Fibroblast of skin of left biceps (primary cell): ENCODE data around the gene ASCL1.

Experiments
- DNase-seq, 2 experiments: peaks; one replicate each; pipeline ENCODE4 v3.0.0-alpha.2; 2013; ENCODE audit warnings: low read depth in 2 of 2

The ASCL1 gene

GRCh38 chr12:102951841-102952240, 5.6 kb upstream of the ASCL1 start:
- no peak for DNase-seq

GRCh38 chr12:102953221-102953620, 4.3 kb upstream of the ASCL1 start:
- DNase-seq, result no peak

- no peak for DNase-seq
These were observed 3.3 kb upstream of the ASCL1 start for GRCh38 chr12:102954134-102954533.

- no peak for DNase-seq
These were observed 1.3 kb upstream of the ASCL1 start for GRCh38 chr12:102955926-102956737.

DNA sequence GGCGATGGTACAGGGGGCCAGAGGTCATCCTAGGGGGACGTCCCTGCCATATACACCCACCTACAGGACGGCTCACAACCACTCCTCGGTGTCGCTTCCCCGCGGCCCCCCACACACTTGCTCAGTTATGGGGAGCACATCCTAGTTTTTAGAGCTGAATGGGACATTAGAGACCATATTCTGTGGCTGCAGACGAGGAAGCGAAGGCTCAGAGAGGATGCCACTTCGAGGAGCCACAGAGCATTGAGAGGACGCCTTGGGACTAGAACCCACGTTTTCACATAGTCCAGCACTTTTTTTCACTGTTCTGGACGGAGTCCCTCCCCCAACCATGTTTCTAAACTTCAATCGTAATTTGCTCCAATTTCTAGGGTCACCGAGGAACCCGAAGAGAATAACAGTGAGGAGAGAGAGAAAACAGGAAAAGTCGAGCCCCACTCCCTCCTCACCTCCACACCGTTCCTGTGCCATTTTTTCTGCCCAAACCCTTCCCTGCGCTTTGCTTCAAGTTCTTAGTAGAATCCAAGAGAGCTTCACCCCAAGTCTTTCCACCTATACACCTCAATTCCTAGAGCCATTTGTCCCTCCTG, 641 bp upstream of the ASCL1 start:
- no peak for DNase-seq

GRCh38 chr12:102958073-102958829, 777 bp downstream of the ASCL1 start:
- DNase-seq, result no peak

- DNase-seq, result no peak
These were observed 1.3 kb downstream of the ASCL1 start for GRCh38 chr12:102958830-102959176.

DNA sequence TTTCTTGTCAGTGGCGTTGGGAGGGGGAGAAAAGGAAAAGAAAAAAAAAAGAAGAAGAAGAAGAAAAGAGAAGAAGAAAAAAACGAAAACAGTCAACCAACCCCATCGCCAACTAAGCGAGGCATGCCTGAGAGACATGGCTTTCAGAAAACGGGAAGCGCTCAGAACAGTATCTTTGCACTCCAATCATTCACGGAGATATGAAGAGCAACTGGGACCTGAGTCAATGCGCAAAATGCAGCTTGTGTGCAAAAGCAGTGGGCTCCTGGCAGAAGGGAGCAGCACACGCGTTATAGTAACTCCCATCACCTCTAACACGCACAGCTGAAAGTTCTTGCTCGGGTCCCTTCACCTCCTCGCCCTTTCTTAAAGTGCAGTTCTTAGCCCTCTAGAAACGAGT, 1.9 kb downstream of the ASCL1 start:
- DNase-seq, result no peak

DNA sequence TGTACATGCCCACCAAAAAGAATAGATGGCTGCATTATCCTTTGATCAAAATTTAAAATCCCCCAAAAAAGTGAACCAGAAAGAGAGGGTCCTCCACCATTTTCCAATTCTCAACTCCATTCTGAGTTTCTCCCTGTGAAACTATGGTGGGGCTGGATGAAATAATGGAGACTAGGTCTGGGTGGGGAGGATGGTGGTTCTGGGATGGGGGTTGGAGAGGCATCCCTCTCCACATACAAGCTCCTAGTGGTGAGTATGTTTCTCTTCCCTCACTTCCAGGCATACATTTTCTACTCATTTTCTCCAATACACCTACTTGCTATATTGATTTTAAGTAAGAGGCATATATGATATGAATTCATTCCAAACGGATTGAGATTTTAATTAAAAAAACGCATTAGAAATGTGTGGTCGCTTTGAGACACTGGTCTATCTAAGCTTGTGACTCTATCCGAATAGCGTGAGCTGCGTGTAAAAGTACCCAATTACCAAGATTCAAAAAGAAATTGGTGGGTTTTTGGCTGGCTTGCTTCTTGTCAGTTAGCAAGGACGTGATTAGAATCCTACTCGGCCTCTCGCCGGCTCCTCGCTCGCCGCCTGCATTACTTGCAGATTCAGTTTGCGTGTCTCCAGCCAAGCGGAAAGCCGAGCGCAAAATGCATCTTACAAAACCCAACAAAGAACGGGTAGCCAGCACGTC, 3.4 kb downstream of the ASCL1 start:
- DNase-seq, result no peak

DNA sequence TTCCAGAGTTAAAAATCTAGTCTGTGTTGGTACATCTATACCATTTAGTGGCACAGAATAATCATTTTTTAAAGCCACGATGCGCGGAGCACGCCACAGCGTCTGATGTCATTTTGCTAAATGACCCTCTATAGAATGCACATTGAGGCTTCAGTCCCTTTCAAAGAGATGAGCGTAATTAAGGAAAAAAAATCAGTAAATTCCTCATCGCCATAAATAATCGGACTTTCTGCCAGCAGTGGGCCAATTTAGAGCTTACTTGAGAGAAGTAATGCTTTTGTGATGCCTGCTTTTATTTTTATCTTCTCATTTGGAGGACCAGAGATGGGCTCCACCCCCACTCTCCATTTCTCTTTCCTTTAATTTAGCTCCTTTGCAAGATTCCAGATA, 4.0 kb downstream of the ASCL1 start:
- DNase-seq, result no peak

DNA sequence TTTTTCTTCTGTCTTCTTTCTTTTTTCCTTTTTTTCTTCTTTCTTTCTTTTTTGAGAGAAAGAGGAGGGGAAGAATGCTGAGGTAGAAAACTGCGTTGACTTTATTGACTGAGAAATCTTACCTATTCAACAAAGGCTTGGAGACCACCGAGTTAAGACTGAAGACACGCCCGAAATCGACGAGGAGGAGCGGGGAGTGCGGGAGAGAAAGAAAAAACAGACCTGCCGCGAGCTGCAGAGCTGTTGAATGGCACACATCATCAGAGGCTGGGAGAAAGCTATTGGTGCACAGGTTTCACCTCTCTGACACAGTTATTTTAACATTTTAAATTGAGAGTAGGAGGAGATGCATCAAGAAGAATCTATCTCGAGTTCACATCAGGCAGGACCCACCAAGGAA, 5.1 kb downstream of the ASCL1 start:
- no peak for DNase-seq

- DNase-seq, result no peak
These were observed 5.5 kb downstream of the ASCL1 start for GRCh38 chr12:102962986-102963385.

DNA sequence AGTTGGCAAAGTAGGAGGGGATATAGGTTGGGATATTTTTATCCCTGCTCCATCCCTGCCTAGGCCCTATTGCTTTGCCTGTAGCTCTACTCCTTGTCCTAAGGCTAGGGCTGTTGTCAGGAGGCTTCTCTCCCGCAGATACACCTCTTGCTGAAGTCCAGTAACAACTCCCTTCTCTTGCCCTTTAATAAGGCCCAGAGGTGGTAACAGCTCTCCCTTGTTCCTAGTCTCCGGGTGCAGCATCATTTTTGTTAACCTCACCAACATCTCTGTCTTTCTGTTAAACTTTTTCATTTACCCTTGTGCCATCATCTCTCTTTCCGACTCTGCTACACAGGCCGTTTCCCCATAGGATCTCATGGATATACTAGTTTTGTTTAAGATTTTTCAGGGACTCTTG, 6.3 kb downstream of the ASCL1 start:
- DNase-seq, result no peak

GRCh38 chr12:102964872-102965271, 7.4 kb downstream of the ASCL1 start:
- DNase-seq, result no peak

DNA sequence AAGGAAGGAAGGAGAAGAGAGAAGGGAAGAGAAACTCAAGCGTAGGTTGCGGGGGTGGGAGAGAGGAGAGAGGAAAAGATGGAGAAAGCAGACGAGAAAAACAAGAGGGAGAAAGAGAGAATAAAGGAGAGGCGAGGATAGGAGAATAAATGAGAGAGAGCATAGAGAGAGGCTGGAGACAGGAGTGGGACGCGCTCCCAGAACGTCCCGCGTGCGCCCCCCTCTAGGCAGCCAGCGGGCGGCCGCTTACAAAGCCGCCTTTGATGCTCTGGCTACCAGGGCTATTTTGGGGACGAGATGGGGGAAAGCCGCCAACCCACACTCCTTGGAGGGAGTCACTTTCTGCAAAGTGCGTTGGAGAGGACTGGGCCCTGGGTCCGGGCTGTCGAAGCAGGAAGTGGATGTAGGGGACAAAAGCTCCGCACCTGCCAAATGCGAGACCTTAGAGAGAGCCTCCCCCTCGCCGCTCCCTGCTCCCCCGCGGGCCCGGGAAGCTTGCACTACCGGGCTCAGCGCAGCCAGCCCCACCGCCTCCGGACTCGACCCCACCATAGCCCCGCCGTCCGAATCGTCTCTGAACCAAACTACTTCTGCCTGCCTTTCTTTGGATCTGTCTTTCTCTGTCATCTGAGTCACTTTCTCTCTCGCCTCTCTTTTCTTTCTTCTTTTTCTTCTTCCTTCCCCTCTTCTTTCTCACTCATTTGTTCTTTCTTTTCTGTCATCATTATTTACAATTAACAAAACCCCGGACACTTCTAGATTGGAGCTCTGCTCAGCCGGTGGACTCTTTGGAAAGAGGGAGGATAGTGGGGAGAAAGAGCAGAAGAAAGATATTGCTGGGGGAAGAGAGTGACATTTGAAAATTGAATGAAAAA, 8.0 kb downstream of the ASCL1 start:
- no peak for DNase-seq

- no peak for DNase-seq
These were observed 8.9 kb downstream of the ASCL1 start for GRCh38 chr12:102966200-102966863.

- no peak for DNase-seq
These were observed 13.3 kb downstream of the ASCL1 start for GRCh38 chr12:102970780-102971179.

DNA sequence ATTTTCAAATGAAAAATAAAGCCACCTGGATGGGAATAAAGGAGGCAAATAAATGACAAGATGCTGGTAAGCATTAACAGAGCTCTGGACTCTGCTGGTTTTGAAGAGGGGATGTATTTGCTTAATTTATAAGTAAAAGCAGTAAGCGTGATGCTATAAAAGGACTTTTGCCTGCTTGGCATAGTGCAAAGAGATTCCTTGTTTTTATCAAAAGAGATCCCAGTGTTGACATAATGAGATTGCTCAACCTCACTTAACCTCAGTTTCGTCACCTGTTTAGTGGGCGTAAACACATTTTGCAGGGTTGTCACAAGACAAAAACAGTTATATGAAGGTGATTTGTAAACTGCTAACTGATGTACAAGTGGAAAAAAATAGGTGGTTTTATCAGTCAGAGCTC, 13.8 kb downstream of the ASCL1 start:
- DNase-seq, result no peak

- DNase-seq, result no peak
These were observed 16.1 kb downstream of the ASCL1 start for GRCh38 chr12:102973583-102973982.

DNA sequence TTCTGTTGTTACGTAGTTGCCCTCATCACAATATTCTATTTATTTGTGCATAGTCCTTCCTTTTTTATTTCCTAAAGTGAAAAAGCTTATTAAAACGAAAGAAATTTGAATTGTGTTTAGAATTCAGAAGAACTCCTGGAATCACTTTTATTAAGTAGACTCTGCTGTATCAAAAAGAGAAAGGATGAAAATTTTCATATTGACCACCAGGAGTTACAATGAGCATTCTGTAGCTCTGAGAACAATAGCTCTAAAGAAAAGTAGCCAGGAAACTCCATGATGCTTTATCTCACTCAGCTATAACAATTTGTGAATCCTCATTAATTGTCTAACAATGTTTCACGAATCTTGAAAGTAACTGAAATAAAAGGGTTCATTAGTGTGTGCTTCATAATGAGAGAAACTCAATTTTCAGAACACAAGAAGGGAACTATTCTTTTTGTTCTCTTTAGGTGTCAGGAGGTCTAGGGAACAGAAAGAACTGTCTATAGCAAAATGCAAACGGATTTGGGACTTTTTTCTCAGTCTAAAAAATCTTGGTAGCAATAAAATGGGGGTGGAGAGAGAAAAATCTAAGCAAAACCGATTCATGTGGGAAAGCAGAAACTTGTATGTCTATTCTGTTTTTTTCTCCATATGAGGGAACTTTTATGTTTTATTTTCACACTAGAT, 19.3 kb downstream of the ASCL1 start:
- DNase-seq, result no peak
